Endodermal cell (in vitro differentiated cells): ENCODE results near the gene FAM210A. TPM values are rescaled to one million over a fixed set of nuclear protein-coding genes. Genes with fewer than 3 reads are reported as not detected.

Experiments used
- DNase-seq: peaks from one replicate; pipeline ENCODE4 v3.0.0-alpha.2; 2017
- H3K27ac ChIP-seq: 2 replicates; pipeline ENCODE4 v1.5.1; 2013; ENCODE audit warnings: mild to moderate bottlenecking, low read depth, low read length, moderate library complexity
- H3K27me3 ChIP-seq: 2 replicates; pipeline ENCODE4 v1.6.1; 2013; ENCODE audit warnings: mild to moderate bottlenecking, low read length, moderate library complexity; ENCODE audit not compliant: insufficient read depth, control insufficient read depth, poor library complexity, severe bottlenecking
- H3K36me3 ChIP-seq: 2 replicates; pipeline ENCODE4 v1.7.0; 2013; ENCODE audit warnings: mild to moderate bottlenecking, low read length, moderate library complexity; ENCODE audit not compliant: control insufficient read depth, insufficient read depth
- H3K4me1 ChIP-seq: one replicate; pipeline ENCODE4 v1.7.0; 2013; ENCODE audit warnings: low read length; ENCODE audit not compliant: control insufficient read depth, insufficient read depth
- H3K4me3 ChIP-seq: 2 replicates; pipeline ENCODE4 v1.5.1; 2013; ENCODE audit warnings: mild to moderate bottlenecking, low read length, moderate library complexity
- H3K9ac ChIP-seq: 2 replicates; pipeline ENCODE4 v1.6.1; 2013; ENCODE audit warnings: mild to moderate bottlenecking, low read length, moderate library complexity; ENCODE audit not compliant: poor library complexity, severe bottlenecking; ENCODE audit errors: extremely low read depth
- H3K9me3 ChIP-seq: 2 replicates; pipeline ENCODE4 v1.6.1; 2013; ENCODE audit warnings: mild to moderate bottlenecking, low read length, moderate library complexity; ENCODE audit not compliant: control insufficient read depth
- H3K27ac Mint-ChIP-seq: 2 replicates; pipeline ENCODE4 v1.8.0; 2020; ENCODE audit warnings: mixed read lengths
- H3K27me3 Mint-ChIP-seq: 2 replicates; pipeline ENCODE4 v1.8.0; 2021; ENCODE audit warnings: mild to moderate bottlenecking, mixed read lengths; ENCODE audit not compliant: insufficient read depth
- H3K36me3 Mint-ChIP-seq: 2 replicates; pipeline ENCODE4 v1.8.0; 2020; ENCODE audit warnings: low read depth, mixed read lengths
- H3K4me1 Mint-ChIP-seq: 2 replicates; pipeline ENCODE4 v1.8.0; 2020; ENCODE audit warnings: mixed read lengths
- H3K4me3 Mint-ChIP-seq: 2 replicates; pipeline ENCODE4 v1.8.0; 2020; ENCODE audit warnings: mild to moderate bottlenecking, moderate library complexity, mixed read lengths
- H3K9me3 Mint-ChIP-seq: 2 replicates; pipeline ENCODE4 v1.8.0; 2020; ENCODE audit warnings: mild to moderate bottlenecking, mixed read lengths
- CTCF ChIP-seq: fragments of 200-600 bp; sonication (generic); conservative IDR thresholded peaks from 2 replicates; pipeline ENCODE4 v1.5.0; 2021; ENCODE audit warnings: antibody characterized with exemption, mild to moderate bottlenecking
- WGBS, 2 experiments: methylation state at CpG; one replicate each; pipeline versions ENCODE4 v1.1.5 to v1.1.7; 2013; ENCODE audit warnings: missing lambda C conversion rate in 2 of 2, mixed read lengths in 1 of 2; ENCODE audit not compliant: insufficient coverage in 1 of 2, insufficient read length in 1 of 2; 5-methylcytosine and 5-hydroxymethylcytosine counted together
- total RNA-seq, 2 donors: library from RNA; stranded (reverse); fragmentation: NEBNext Ultra II Directional in 1 of 2; extraction: Animal tissue kit (Norgen Biotek cat#: 25700) in 1 of 2; gene quantifications; 2 replicates in 1 of 2; 3 replicates in 1 of 2; pipeline ENCODE4 v1.2.1, GENCODE V29; 2021

Gene FAM210A
- total RNA-seq, 2 donors from 2014 or later, result 23.2 to 27.0 TPM

GRCh38 chr18:13716916-13717315 lies 9.4 kb downstream of the FAM210A start:
- Histone ChIP-seq H3K4me3 (no peak overlapping the region), H3K9ac (no peak overlapping the region), H3K9me3 (peaks cover 23% of the 10 kb centered on the region), H3K27ac (no peak overlapping the region), H3K36me3 (no peaks in the 10 kb centered on the region), H3K4me1 (no peaks in the 10 kb centered on the region), H3K27me3 (no peaks in the 10 kb centered on the region)
- 91 to 95% methylated on average over 4 of the region's 4 CpGs for WGBS, 2 experiments
- DNase-seq, result no peak
- Mint-ChIP-seq H3K36me3 (peaks cover 24% of the 10 kb centered on the region), H3K9me3 (peaks cover 19% of the 10 kb centered on the region), H3K4me1 (peaks cover 10% of the 10 kb centered on the region), H3K27ac (no peak overlapping the region), H3K27me3 (no peaks in the 10 kb centered on the region), H3K4me3 (no peak overlapping the region)
- no peak for TF ChIP-seq CTCF

DNA sequence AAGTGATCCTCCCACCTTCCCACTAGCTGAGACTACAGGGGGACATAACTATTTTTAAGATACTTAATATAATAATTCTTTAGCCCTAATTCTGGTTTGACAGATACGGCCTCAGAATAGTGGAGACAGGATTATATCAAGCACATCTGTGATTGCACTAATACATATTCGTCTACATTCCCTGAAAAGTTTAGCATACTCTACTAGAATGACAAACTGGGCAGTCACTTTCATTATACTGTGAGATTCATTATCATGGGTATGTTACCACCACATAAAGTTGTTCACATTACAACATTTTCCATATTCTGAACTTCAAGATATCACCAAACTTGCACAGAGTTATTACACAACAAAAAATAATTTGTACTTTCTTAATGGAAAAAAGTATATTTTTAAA lies 11.0 kb downstream of the FAM210A start:
- Mint-ChIP-seq H3K4me1 (peaks cover 10% of the 10 kb centered on the region), H3K4me3 (no peak overlapping the region), H3K36me3 (peaks cover 22% of the 10 kb centered on the region), H3K27ac (no peak overlapping the region), H3K27me3 (no peaks in the 10 kb centered on the region), H3K9me3 (peaks cover 19% of the 10 kb centered on the region)
- H3K27ac ChIP-seq, result no peak overlapping the region
- WGBS, 2 experiments, result 93% methylated on average over 2 of the region's 2 CpGs; no CpG with 5 or more reads in 1 of the 2 experiments
- DNase-seq, result no peak
- no peaks in the 10 kb centered on the region for H3K4me1 ChIP-seq
- H3K36me3 ChIP-seq, result no peaks in the 10 kb centered on the region
- H3K27me3 ChIP-seq, result no peaks in the 10 kb centered on the region
- no peak overlapping the region for H3K4me3 ChIP-seq
- no peak for TF ChIP-seq CTCF
- H3K9ac ChIP-seq, result no peak overlapping the region
- H3K9me3 ChIP-seq, result peaks cover 25% of the 10 kb centered on the region

DNA sequence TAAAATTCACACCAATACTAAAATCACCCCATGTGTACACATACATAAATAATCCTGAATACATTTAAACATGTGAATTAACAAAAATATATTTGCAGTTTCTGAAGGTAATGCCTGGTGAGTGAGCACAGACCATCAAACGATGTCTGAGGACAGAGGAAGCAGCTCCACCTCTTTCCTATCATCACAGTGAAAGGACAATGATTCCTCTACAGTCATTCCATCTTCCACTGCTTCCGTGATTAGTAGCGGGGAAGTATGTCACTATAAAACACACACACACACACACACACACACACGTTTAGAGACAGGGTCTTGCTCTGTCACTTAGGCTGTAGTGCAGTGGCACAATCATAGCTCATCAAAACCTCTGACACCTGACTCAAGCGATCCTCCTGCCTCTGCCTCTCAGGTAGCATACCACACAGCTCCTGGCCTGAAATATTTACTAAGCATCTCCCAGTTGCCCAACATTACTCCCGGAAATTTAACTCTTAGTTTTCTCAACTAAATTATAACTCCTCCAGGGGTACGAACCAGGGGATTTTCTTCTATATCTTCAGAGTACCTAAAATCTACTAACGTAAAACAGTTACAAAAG lies 12.8 kb downstream of the FAM210A start:
- H3K27ac Mint-ChIP-seq, result no peak overlapping the region
- H3K36me3 ChIP-seq, result no peaks in the 10 kb centered on the region
- 83 to 87% methylated on average over 1 to 8 of the region's 8 CpGs for WGBS, 2 experiments

More for the DNA sequence above, 12.8 kb downstream of the FAM210A start:
- Mint-ChIP-seq H3K36me3 (peaks cover 28% of the 10 kb centered on the region), H3K27me3 (no peaks in the 10 kb centered on the region), H3K4me1 (peaks cover 10% of the 10 kb centered on the region), H3K4me3 (no peak overlapping the region), H3K9me3 (peaks cover 19% of the 10 kb centered on the region)
- Histone ChIP-seq H3K4me1 (no peaks in the 10 kb centered on the region), H3K9ac (no peak overlapping the region), H3K9me3 (peaks cover 31% of the 10 kb centered on the region), H3K27me3 (no peaks in the 10 kb centered on the region), H3K4me3 (no peak overlapping the region), H3K27ac (no peak overlapping the region)
- no peak for TF ChIP-seq CTCF
- DNase-seq, result no peak
